Fibroblast of mammary gland (primary cell): ENCODE measurements around the gene PTCD3.

Experiments
- DNase-seq: peaks from one replicate; pipeline ENCODE4 v3.0.0-alpha.2; 2010; ENCODE audit warnings: low read depth
- H3K4me3 ChIP-seq: 2 replicates; pipeline ENCODE4 v1.5.1; 2011; ENCODE audit warnings: low read depth, mild to moderate bottlenecking, low read length, moderate library complexity; ENCODE audit not compliant: control insufficient read depth
- CTCF ChIP-seq: conservative IDR thresholded peaks from 2 replicates; pipeline ENCODE4 v1.5.1; 2011; ENCODE audit warnings: low read depth, low read length, inconsistent platforms; ENCODE audit not compliant: control insufficient read depth, insufficient read depth

Gene PTCD3

GRCh38 chr2:86072271-86072858 lies 33.7 kb upstream of the PTCD3 start:
- H3K4me3 ChIP-seq = no peak overlapping the region
- TF ChIP-seq CTCF = no peak
- DNase-seq = peak; percentile 21

- no peak for TF ChIP-seq CTCF
- H3K4me3 ChIP-seq = no peak overlapping the region
- DNase-seq = no peak
Measured at GRCh38 chr2:86073225-86073624, 32.8 kb upstream of the PTCD3 start.

- TF ChIP-seq CTCF = no peak
Measured at GRCh38 chr2:86074256-86074655, 31.8 kb upstream of the PTCD3 start.

GRCh38 chr2:86074811-86075210 lies 31.2 kb upstream of the PTCD3 start:
- DNase-seq = no peak
- no peak for TF ChIP-seq CTCF
- no peak overlapping the region for H3K4me3 ChIP-seq

More at GRCh38 chr2:86074256-86074655, 31.8 kb upstream of the PTCD3 start:
- no peak for DNase-seq
- no peak overlapping the region for H3K4me3 ChIP-seq

GRCh38 chr2:86075886-86076285 lies 30.1 kb upstream of the PTCD3 start:
- DNase-seq = no peak
- no peak for TF ChIP-seq CTCF
- no peak overlapping the region for H3K4me3 ChIP-seq

- peak; percentile 58 for TF ChIP-seq CTCF
- no peak overlapping the region for H3K4me3 ChIP-seq
- DNase-seq = peak; percentile 53
Measured at GRCh38 chr2:86078774-86079545, 27.1 kb upstream of the PTCD3 start.
